GM23338 (cell line): ENCODE measurements around the gene TRPM2. TPM values are rescaled to one million over a fixed set of nuclear protein-coding genes. Genes with fewer than 3 reads are reported as not detected.

Experiments used
- ATAC-seq: fragments of 200-7000 bp; cut with Tn5 transposase; 3 replicates; pipeline ENCODE4 v1.9.1; 2020
- DNase-seq: peaks from one replicate; pipeline ENCODE4 v3.0.0-alpha.2; 2015; ENCODE audit warnings: low spot score
- H2AFZ ChIP-seq: fragments of 200-600 bp; sonication (generic); 2 replicates; pipeline ENCODE4 v1.8.0; 2016; ENCODE audit warnings: antibody characterized with exemption, mild to moderate bottlenecking, moderate library complexity
- H3F3A ChIP-seq: fragments of 200-600 bp; sonication (generic); replicated peaks from 2 replicates; pipeline ENCODE4 v1.8.0; 2017; ENCODE audit warnings: antibody characterized with exemption, mixed run types, low read depth
- H3K27ac ChIP-seq: fragments of 200-600 bp; sonication (generic); 2 replicates; pipeline ENCODE4 v1.6.1; 2016; ENCODE audit warnings: low read depth
- H3K27me3 ChIP-seq: fragments of 200-600 bp; sonication (generic); 2 replicates; pipeline ENCODE4 v1.8.0; 2016; ENCODE audit warnings: mild to moderate bottlenecking, mixed run types, moderate library complexity; ENCODE audit not compliant: insufficient read depth
- H3K36me3 ChIP-seq: fragments of 200-600 bp; sonication (generic); 2 replicates; pipeline ENCODE4 v1.8.0; 2016; ENCODE audit warnings: mild to moderate bottlenecking; ENCODE audit not compliant: insufficient read depth
- H3K4me1 ChIP-seq: fragments of 200-600 bp; sonication (generic); 2 replicates; pipeline ENCODE4 v1.8.0; 2016; ENCODE audit warnings: mild to moderate bottlenecking, moderate library complexity; ENCODE audit not compliant: insufficient read depth
- H3K4me2 ChIP-seq: fragments of 200-600 bp; sonication (generic); 2 replicates; pipeline ENCODE4 v1.7.1; 2017; ENCODE audit warnings: mixed run types
- H3K4me3 ChIP-seq: fragments of 200-600 bp; sonication (generic); 2 replicates; pipeline ENCODE4 v1.6.1; 2016; ENCODE audit warnings: mixed run types
- H3K79me2 ChIP-seq: fragments of 200-600 bp; sonication (generic); replicated peaks from 2 replicates; pipeline ENCODE4 v1.8.0; 2017; ENCODE audit warnings: mild to moderate bottlenecking; ENCODE audit not compliant: insufficient read depth
- H3K9me2 ChIP-seq: fragments of 200-600 bp; sonication (generic); 2 replicates; pipeline ENCODE4 v1.8.0; 2017; ENCODE audit not compliant: insufficient read depth
- H4K20me1 ChIP-seq: fragments of 200-600 bp; sonication (generic); replicated peaks from 2 replicates; pipeline ENCODE4 v1.8.0; 2017; ENCODE audit warnings: mild to moderate bottlenecking; ENCODE audit not compliant: insufficient read depth
- H3K27ac Mint-ChIP-seq: 2 replicates; pipeline ENCODE4 v1.8.0; 2020; ENCODE audit warnings: inconsistent platforms, mild to moderate bottlenecking, moderate library complexity, mixed read lengths
- H3K27me3 Mint-ChIP-seq: 3 replicates; pipeline ENCODE4 v1.8.0; 2022; ENCODE audit warnings: low read depth, mild to moderate bottlenecking, moderate library complexity, mixed read lengths, inconsistent platforms; ENCODE audit not compliant: insufficient read depth, poor library complexity
- H3K36me3 Mint-ChIP-seq: 3 replicates; pipeline ENCODE4 v1.8.0; 2021; ENCODE audit warnings: low read depth, mild to moderate bottlenecking, inconsistent platforms, moderate library complexity, mixed read lengths
- H3K4me1 Mint-ChIP-seq: 3 replicates; pipeline ENCODE4 v1.8.0; 2020; ENCODE audit warnings: mild to moderate bottlenecking, inconsistent platforms, mixed read lengths
- H3K4me3 Mint-ChIP-seq: 3 replicates; pipeline ENCODE4 v1.8.0; 2021; ENCODE audit warnings: moderate library complexity, mild to moderate bottlenecking, inconsistent platforms, mixed read lengths
- H3K9me3 Mint-ChIP-seq: 3 replicates; pipeline ENCODE4 v1.8.0; 2020; ENCODE audit warnings: moderate library complexity, mild to moderate bottlenecking, inconsistent platforms, mixed read lengths
- CREB1 ChIP-seq: fragments of 250-450 bp; sonication (Bioruptor Pico); IDR thresholded peaks from 2 replicates; pipeline ENCODE4 v1.5.0; 2020; ENCODE audit warnings: low read depth, mild to moderate bottlenecking, moderate library complexity
- EZH2 ChIP-seq: fragments of 200-600 bp; sonication (generic); IDR thresholded peaks from one replicate; pipeline ENCODE4 v1.8.0; 2017; ENCODE audit warnings: antibody characterized with exemption, mild to moderate bottlenecking, low read depth; ENCODE audit not compliant: unreplicated experiment
- EZH2phosphoT487 ChIP-seq: fragments of 200-600 bp; sonication (generic); IDR thresholded peaks from one replicate; pipeline ENCODE4 v1.8.1; 2018; ENCODE audit warnings: antibody characterized with exemption; ENCODE audit not compliant: unreplicated experiment
- JUNB ChIP-seq: IDR thresholded peaks from one replicate; pipeline ENCODE4 v1.6.1; 2016; ENCODE audit warnings: antibody characterized with exemption; ENCODE audit not compliant: unreplicated experiment
- NANOG ChIP-seq: IDR thresholded peaks from 2 replicates; pipeline ENCODE4 v1.6.1; 2016; ENCODE audit warnings: antibody characterized with exemption, borderline replicate concordance
- POLR2AphosphoS5 ChIP-seq: IDR thresholded peaks from 2 replicates; pipeline ENCODE4 v1.6.1; 2016; ENCODE audit warnings: antibody characterized with exemption, low read depth
- STAT1 ChIP-seq: IDR thresholded peaks from one replicate; pipeline ENCODE4 v1.6.1; 2016; ENCODE audit warnings: antibody characterized with exemption; ENCODE audit not compliant: unreplicated experiment
- ZNF114 ChIP-seq: fragments of 250-450 bp; sonication (Bioruptor Pico); IDR thresholded peaks from 2 replicates; pipeline ENCODE4 v1.5.0; 2020; ENCODE audit warnings: mild to moderate bottlenecking, moderate library complexity
- polyA plus RNA-seq: library from polyadenylated mRNA; unstranded; fragments of >200 nt; fragmentation: Nextera tagmentation; extraction: Ambion mirVana; gene quantifications from 2 replicates; pipeline ENCODE4 v1.2.1, GENCODE V29; 2016
- total RNA-seq: library from RNA; depleted of rRNA; stranded (reverse); fragments of >200 nt; shearing (Covaris generic); gene quantifications from 2 replicates; pipeline ENCODE4 v1.2.3, GENCODE V29; 2014
- TF ChIP-seq, protein P1 (sequence below): IDR thresholded peaks from 2 replicates; pipeline ENCODE4 v1.6.1; 2016; ENCODE audit warnings: antibody characterized with exemption
- TF ChIP-seq, protein P2 (sequence below), 2 experiments: fragments of 200-600 bp in 1 of 2; sonication (generic) in 1 of 2; conservative IDR thresholded peaks; 2 replicates each; pipeline versions ENCODE4 v1.5.1 to v1.6.1; 2016 to 2017; ENCODE audit warnings: antibody characterized with exemption in 2 of 2, low read depth in 2 of 2, mild to moderate bottlenecking in 2 of 2, moderate library complexity in 1 of 2
- TF ChIP-seq, protein P3 (sequence below): fragments of 250-450 bp; sonication (Bioruptor Pico); IDR thresholded peaks from 2 replicates; pipeline ENCODE4 v1.5.0; 2020; ENCODE audit warnings: mild to moderate bottlenecking, moderate library complexity

TRPM2 gene
- total and polyA plus RNA-seq, 2 experiments from 2014 or later = 0.53 to 0.83 TPM

DNA sequence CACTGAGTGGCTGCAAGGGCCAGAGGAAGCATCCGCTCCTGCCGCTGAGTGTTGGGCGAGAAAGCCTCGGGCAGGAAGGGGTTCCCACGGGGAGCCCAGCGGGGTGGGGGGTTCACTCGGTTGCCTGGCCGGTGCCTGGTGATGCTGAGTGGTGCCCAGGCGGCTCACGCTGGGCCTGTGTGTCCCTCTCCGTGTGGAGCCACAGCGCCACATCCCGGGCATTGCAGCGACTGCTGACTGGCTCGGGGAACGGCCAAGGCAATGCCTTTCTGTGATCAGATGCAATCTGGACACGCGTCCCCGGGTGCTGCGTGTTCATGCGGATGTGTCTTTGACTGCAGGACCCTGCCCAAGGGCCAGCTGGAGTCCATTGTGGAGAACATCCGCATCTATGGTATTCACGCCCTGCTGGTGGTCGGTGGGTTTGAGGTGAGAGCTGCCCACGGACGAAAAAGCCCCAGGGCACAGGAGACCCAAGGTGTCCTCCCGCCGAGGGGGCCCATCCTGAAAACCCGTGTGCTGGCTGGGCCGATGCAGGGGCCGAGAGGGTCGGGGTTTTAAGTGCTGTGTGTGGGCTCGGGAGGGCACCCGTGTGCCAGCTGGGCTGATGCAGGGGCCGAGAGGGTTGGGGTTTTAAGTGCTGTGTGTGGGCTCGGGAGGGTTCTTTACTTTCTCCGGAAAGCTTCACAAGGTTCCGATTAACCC is 30.6 kb upstream of the TRPM2 start:
- Histone ChIP-seq H4K20me1 (no peaks in the 10 kb centered on the region), H3F3A (no peaks in the 10 kb centered on the region), H2AFZ (no peak overlapping the region), H3K9me2 (no peaks in the 10 kb centered on the region), H3K4me1 (no peaks in the 10 kb centered on the region), H3K27me3 (no peaks in the 10 kb centered on the region), H3K4me2 (no peak overlapping the region), H3K79me2 (no peaks in the 10 kb centered on the region), H3K36me3 (no peaks in the 10 kb centered on the region), H3K27ac (no peak overlapping the region), H3K4me3 (no peak overlapping the region)
- no peak for DNase-seq
- peaks cover 10% of the 10 kb centered on the region for H3K27me3 Mint-ChIP-seq
- peaks cover 3% of the 10 kb centered on the region; the same call in 1 of the 3 replicates for H3K36me3 Mint-ChIP-seq
- ATAC-seq = no peak
- H3K4me3 Mint-ChIP-seq = no peak overlapping the region
- H3K27ac Mint-ChIP-seq = no peak overlapping the region
- no peaks in the 10 kb centered on the region for H3K4me1 Mint-ChIP-seq
- TF ChIP-seq, protein P1, sequence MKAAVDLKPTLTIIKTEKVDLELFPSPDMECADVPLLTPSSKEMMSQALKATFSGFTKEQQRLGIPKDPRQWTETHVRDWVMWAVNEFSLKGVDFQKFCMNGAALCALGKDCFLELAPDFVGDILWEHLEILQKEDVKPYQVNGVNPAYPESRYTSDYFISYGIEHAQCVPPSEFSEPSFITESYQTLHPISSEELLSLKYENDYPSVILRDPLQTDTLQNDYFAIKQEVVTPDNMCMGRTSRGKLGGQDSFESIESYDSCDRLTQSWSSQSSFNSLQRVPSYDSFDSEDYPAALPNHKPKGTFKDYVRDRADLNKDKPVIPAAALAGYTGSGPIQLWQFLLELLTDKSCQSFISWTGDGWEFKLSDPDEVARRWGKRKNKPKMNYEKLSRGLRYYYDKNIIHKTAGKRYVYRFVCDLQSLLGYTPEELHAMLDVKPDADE = no peak
- TF ChIP-seq, protein P2, sequence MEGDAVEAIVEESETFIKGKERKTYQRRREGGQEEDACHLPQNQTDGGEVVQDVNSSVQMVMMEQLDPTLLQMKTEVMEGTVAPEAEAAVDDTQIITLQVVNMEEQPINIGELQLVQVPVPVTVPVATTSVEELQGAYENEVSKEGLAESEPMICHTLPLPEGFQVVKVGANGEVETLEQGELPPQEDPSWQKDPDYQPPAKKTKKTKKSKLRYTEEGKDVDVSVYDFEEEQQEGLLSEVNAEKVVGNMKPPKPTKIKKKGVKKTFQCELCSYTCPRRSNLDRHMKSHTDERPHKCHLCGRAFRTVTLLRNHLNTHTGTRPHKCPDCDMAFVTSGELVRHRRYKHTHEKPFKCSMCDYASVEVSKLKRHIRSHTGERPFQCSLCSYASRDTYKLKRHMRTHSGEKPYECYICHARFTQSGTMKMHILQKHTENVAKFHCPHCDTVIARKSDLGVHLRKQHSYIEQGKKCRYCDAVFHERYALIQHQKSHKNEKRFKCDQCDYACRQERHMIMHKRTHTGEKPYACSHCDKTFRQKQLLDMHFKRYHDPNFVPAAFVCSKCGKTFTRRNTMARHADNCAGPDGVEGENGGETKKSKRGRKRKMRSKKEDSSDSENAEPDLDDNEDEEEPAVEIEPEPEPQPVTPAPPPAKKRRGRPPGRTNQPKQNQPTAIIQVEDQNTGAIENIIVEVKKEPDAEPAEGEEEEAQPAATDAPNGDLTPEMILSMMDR (conservative IDR thresholded peaks at IDR 0.05; ENCODE audit: low read depth in 2 of 2) = 0 out of 4 replicates have a peak, but pooled peaks of 1 of the 2 experiments have one; percentile 4
- H3K9me3 Mint-ChIP-seq = no peaks in the 10 kb centered on the region

DNA sequence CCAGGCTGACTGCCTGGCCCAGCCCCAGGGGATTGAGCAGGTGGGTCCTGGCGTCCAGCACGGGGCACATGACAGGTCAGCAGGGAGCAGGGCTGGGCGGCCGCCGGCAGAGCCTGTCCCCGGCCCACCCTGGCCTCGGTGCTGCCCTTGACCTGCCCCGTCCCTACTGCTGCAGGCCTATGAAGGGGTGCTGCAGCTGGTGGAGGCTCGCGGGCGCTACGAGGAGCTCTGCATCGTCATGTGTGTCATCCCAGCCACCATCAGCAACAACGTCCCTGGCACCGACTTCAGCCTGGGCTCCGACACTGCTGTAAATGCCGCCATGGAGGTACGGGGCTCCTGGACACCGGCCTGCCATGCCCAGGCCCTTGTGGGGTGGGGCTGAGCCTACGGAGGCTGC is 29.8 kb upstream of the TRPM2 start:
- H3K4me2 ChIP-seq = no peak overlapping the region
- Mint-ChIP-seq H3K4me1 (no peaks in the 10 kb centered on the region), H3K27ac (no peak overlapping the region), H3K4me3 (no peak overlapping the region), H3K36me3 (peaks cover 3% of the 10 kb centered on the region; the same call in 1 of the 3 replicates), H3K27me3 (peaks cover 10% of the 10 kb centered on the region), H3K9me3 (no peaks in the 10 kb centered on the region)
- no peaks in the 10 kb centered on the region for H3K27me3 ChIP-seq
- H3K4me1 ChIP-seq = no peaks in the 10 kb centered on the region
- DNase-seq (no peak), ATAC-seq (no peak)
- H3K4me3 ChIP-seq = no peak overlapping the region
- H3K79me2 ChIP-seq = no peaks in the 10 kb centered on the region
- no peak overlapping the region for H3K27ac ChIP-seq
- H3F3A ChIP-seq = no peaks in the 10 kb centered on the region
- no peak overlapping the region for H2AFZ ChIP-seq
- H4K20me1 ChIP-seq = no peaks in the 10 kb centered on the region
- no peaks in the 10 kb centered on the region for H3K36me3 ChIP-seq
- H3K9me2 ChIP-seq = no peaks in the 10 kb centered on the region
- TF ChIP-seq EZH2 = no peak
- no peak for TF ChIP-seq JUNB
- TF ChIP-seq, protein P3, sequence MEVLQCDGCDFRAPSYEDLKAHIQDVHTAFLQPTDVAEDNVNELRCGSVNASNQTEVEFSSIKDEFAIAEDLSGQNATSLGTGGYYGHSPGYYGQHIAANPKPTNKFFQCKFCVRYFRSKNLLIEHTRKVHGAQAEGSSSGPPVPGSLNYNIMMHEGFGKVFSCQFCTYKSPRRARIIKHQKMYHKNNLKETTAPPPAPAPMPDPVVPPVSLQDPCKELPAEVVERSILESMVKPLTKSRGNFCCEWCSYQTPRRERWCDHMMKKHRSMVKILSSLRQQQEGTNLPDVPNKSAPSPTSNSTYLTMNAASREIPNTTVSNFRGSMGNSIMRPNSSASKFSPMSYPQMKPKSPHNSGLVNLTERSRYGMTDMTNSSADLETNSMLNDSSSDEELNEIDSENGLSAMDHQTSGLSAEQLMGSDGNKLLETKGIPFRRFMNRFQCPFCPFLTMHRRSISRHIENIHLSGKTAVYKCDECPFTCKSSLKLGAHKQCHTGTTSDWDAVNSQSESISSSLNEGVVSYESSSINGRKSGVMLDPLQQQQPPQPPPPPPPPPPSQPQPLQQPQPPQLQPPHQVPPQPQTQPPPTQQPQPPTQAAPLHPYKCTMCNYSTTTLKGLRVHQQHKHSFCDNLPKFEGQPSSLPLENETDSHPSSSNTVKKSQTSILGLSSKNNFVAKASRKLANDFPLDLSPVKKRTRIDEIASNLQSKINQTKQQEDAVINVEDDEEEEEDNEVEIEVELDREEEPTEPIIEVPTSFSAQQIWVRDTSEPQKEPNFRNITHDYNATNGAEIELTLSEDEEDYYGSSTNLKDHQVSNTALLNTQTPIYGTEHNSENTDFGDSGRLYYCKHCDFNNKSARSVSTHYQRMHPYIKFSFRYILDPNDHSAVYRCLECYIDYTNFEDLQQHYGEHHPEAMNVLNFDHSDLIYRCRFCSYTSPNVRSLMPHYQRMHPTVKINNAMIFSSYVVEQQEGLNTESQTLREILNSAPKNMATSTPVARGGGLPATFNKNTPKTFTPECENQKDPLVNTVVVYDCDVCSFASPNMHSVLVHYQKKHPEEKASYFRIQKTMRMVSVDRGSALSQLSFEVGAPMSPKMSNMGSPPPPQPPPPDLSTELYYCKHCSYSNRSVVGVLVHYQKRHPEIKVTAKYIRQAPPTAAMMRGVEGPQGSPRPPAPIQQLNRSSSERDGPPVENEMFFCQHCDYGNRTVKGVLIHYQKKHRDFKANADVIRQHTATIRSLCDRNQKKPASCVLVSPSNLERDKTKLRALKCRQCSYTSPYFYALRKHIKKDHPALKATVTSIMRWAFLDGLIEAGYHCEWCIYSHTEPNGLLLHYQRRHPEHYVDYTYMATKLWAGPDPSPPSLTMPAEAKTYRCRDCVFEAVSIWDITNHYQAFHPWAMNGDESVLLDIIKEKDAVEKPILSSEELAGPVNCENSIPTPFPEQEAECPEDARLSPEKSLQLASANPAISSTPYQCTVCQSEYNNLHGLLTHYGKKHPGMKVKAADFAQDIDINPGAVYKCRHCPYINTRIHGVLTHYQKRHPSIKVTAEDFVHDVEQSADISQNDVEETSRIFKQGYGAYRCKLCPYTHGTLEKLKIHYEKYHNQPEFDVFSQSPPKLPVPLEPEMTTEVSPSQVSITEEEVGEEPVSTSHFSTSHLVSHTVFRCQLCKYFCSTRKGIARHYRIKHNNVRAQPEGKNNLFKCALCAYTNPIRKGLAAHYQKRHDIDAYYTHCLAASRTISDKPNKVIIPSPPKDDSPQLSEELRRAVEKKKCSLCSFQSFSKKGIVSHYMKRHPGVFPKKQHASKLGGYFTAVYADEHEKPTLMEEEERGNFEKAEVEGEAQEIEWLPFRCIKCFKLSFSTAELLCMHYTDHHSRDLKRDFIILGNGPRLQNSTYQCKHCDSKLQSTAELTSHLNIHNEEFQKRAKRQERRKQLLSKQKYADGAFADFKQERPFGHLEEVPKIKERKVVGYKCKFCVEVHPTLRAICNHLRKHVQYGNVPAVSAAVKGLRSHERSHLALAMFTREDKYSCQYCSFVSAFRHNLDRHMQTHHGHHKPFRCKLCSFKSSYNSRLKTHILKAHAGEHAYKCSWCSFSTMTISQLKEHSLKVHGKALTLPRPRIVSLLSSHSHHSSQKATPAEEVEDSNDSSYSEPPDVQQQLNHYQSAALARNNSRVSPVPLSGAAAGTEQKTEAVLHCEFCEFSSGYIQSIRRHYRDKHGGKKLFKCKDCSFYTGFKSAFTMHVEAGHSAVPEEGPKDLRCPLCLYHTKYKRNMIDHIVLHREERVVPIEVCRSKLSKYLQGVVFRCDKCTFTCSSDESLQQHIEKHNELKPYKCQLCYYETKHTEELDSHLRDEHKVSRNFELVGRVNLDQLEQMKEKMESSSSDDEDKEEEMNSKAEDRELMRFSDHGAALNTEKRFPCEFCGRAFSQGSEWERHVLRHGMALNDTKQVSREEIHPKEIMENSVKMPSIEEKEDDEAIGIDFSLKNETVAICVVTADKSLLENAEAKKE (CRISPR knock-in tag) = no peak
- no peak for TF ChIP-seq STAT1
- TF ChIP-seq, protein P1 = no peak
- no peak for TF ChIP-seq ZNF114 (CRISPR knock-in tag)
- no peak for TF ChIP-seq CREB1 (CRISPR knock-in tag)
- no peak for TF ChIP-seq POLR2AphosphoS5
- TF ChIP-seq EZH2phosphoT487 = no peak
- TF ChIP-seq NANOG = no peak
